ENCODE results near the gene CENATAC. TPM values are rescaled to one million over a fixed set of nuclear protein-coding genes. Genes with fewer than 3 reads are reported as not detected.
"Not testable (repeated sequence)": the region's sequence is repeated elsewhere in the genome, so short reads cannot be mapped to it uniquely, and the experiment has no call there.

CENATAC gene
- total RNA-seq, 2 donors from 2014 or later: 11.9 to 19.0 TPM

GRCh38 chr11:118957549-118957948 is 40.4 kb upstream of the CENATAC start:
- Histone ChIP-seq H3K4me3 (no peak overlapping the region), H3K27me3 (no peaks in the 10 kb centered on the region), H3K27ac (no peak overlapping the region), H3K9ac (ENCODE audit: low read depth in 2 of 2, low read length in 2 of 2) (no peak overlapping the region), H3K9me3 (no peaks in the 10 kb centered on the region), H3K36me3 (no peaks in the 10 kb centered on the region), H3K4me1 (no peaks in the 10 kb centered on the region)
- no peak for TF ChIP-seq CTCF (IDR thresholded peaks at IDR 0.05)
- intact Hi-C loops (cut with DNase I): loop anchor here (2.0 to 5.0 kb wide), 2 partner anchors 51 to 265 kb away; no protein-coding TSS in a partner anchor
- no peak for DNase-seq

- intact Hi-C loops (cut with DNase I): loop anchor here (2.0 to 5.0 kb wide), 2 partner anchors 51 to 266 kb away; no protein-coding TSS in a partner anchor
- DNase-seq: no peak
These were observed 40.0 kb upstream of the CENATAC start for GRCh38 chr11:118957968-118958367.

GRCh38 chr11:118958577-118958976 is 39.4 kb upstream of the CENATAC start:
- Histone ChIP-seq H3K27ac (no peak overlapping the region), H3K4me3 (no peak overlapping the region), H3K36me3 (no peaks in the 10 kb centered on the region), H3K4me1 (no peaks in the 10 kb centered on the region), H3K27me3 (no peaks in the 10 kb centered on the region), H3K9me3 (no peaks in the 10 kb centered on the region), H3K9ac (ENCODE audit: low read depth in 2 of 2, low read length in 2 of 2) (no peak overlapping the region)
- intact Hi-C loops (cut with DNase I): loop anchor here (5.0 kb wide), 1 partner anchor 266 kb away; no protein-coding TSS in a partner anchor
- TF ChIP-seq CTCF (IDR thresholded peaks at IDR 0.05): no peak
- DNase-seq: no peak

More at GRCh38 chr11:118957968-118958367, 40.0 kb upstream of the CENATAC start:
- H3K9ac ChIP-seq (ENCODE audit: low read depth in 2 of 2, low read length in 2 of 2): no peak overlapping the region
- H3K27me3 ChIP-seq: no peaks in the 10 kb centered on the region
- no peaks in the 10 kb centered on the region for H3K36me3 ChIP-seq
- H3K9me3 ChIP-seq: no peaks in the 10 kb centered on the region
- no peak overlapping the region for H3K27ac ChIP-seq
- no peak overlapping the region for H3K4me3 ChIP-seq
- no peak for TF ChIP-seq CTCF (IDR thresholded peaks at IDR 0.05)
- no peaks in the 10 kb centered on the region for H3K4me1 ChIP-seq

GRCh38 chr11:118961189-118961588 is 36.7 kb upstream of the CENATAC start:
- intact Hi-C loops (cut with DNase I): no loop called here
- no peak for DNase-seq

GRCh38 chr11:118961591-118961990 is 36.3 kb upstream of the CENATAC start:
- intact Hi-C loops (cut with DNase I): no loop called here

More at GRCh38 chr11:118961189-118961588, 36.7 kb upstream of the CENATAC start:
- Histone ChIP-seq H3K4me1 (no peaks in the 10 kb centered on the region), H3K4me3 (no peak overlapping the region), H3K9ac (ENCODE audit: low read depth in 2 of 2, low read length in 2 of 2) (no peak overlapping the region), H3K27me3 (no peaks in the 10 kb centered on the region), H3K9me3 (no peaks in the 10 kb centered on the region), H3K27ac (no peak overlapping the region), H3K36me3 (no peaks in the 10 kb centered on the region)
- no peak for TF ChIP-seq CTCF (IDR thresholded peaks at IDR 0.05)

GRCh38 chr11:118969508-118969907 is 28.4 kb upstream of the CENATAC start:
- H3K27me3 ChIP-seq; H3K9me3 ChIP-seq; H3K4me1 ChIP-seq; H3K9ac ChIP-seq (ENCODE audit: low read depth in 2 of 2, low read length in 2 of 2); H3K36me3 ChIP-seq; DNase-seq; intact Hi-C loops (cut with DNase I); H3K4me3 ChIP-seq; H3K27ac ChIP-seq: not testable (repeated sequence)

More at GRCh38 chr11:118961591-118961990, 36.3 kb upstream of the CENATAC start:
- Histone ChIP-seq H3K4me1 (no peaks in the 10 kb centered on the region), H3K9me3 (no peaks in the 10 kb centered on the region), H3K4me3 (no peak overlapping the region), H3K9ac (ENCODE audit: low read depth in 2 of 2, low read length in 2 of 2) (peak overlapping the region in 1 of 2 donors; percentile 34), H3K27me3 (no peaks in the 10 kb centered on the region), H3K27ac (no peak overlapping the region), H3K36me3 (no peaks in the 10 kb centered on the region)
- DNase-seq: peak; percentile 28
- TF ChIP-seq CTCF (IDR thresholded peaks at IDR 0.05): no peak

Measured in colonic mucosa (tissue), 4 donors.